Gastrocnemius medialis (tissue), 4 donors: ENCODE results near the gene PHIP. TPM values are rescaled to one million over a fixed set of nuclear protein-coding genes. Genes with fewer than 3 reads are reported as not detected.

Experiments
- ATAC-seq, 2 donors: fragments of 150-250 bp; one replicate each; pipeline ENCODE4 v1.9.1; 2016
- DNase-seq, 2 donors: peaks; one replicate each; pipeline ENCODE4 v3.0.0-alpha.2; 2019
- H3K27ac ChIP-seq, 4 donors: fragments of 200-600 bp; sonication (generic); 1 replicate in 1 of 4; 2 replicates in 3 of 4; pipeline ENCODE4 v1.5.1; 2016 to 2018; ENCODE audit warnings: mild to moderate bottlenecking in 2 of 4, moderate library complexity in 1 of 4
- H3K27me3 ChIP-seq, 3 donors: fragments of 200-600 bp; sonication (generic) in 2 of 3; 1 replicate in 1 of 3; 2 replicates in 2 of 3; pipeline versions ENCODE4 v1.5.1 to v1.6.0; 2016 to 2019; ENCODE audit warnings: mild to moderate bottlenecking in 1 of 3, moderate library complexity in 1 of 3
- H3K36me3 ChIP-seq, 2 donors: fragments of 200-600 bp; sonication (generic) in 1 of 2; one replicate each; pipeline ENCODE4 v1.5.1; 2017 to 2018
- H3K4me1 ChIP-seq, 2 donors: fragments of 200-600 bp; sonication (generic) in 1 of 2; one replicate each; pipeline ENCODE4 v1.5.1; 2016 to 2017; ENCODE audit warnings: mild to moderate bottlenecking in 2 of 2
- H3K4me3 ChIP-seq, 4 donors: fragments of 200-600 bp; sonication (generic) in 3 of 4; 1 replicate in 1 of 4; 2 replicates in 3 of 4; pipeline ENCODE4 v1.5.1; 2016 to 2019; ENCODE audit warnings: mild to moderate bottlenecking in 2 of 4
- H3K9me3 ChIP-seq, 3 donors: fragments of 200-600 bp; sonication (generic) in 2 of 3; 1 replicate in 1 of 3; 2 replicates in 2 of 3; pipeline ENCODE4 v1.5.1; 2016 to 2019
- CTCF ChIP-seq, 5 experiments: fragments of 450-650 bp in 3 of 5; fragments of 200-600 bp in 2 of 5; sonication (generic) in 2 of 5; IDR thresholded peaks in 4 of 5; conservative IDR thresholded peaks in 1 of 5; 1 replicate in 4 of 5; 2 replicates in 1 of 5; pipeline ENCODE4 v1.5.1; 2016 to 2019; ENCODE audit warnings: antibody characterized with exemption in 5 of 5, mild to moderate bottlenecking in 3 of 5, moderate library complexity in 3 of 5
- POLR2A ChIP-seq, 2 donors: fragments of 450-650 bp; IDR thresholded peaks; one replicate each; pipeline ENCODE4 v1.6.1; 2017; ENCODE audit warnings: antibody characterized with exemption in 2 of 2, mild to moderate bottlenecking in 2 of 2, moderate library complexity in 2 of 2
- in situ Hi-C, 4 donors: fragments of 200-750 bp; cut with MboI; loops; one replicate each; pipeline versions ENCODE4 v1.15.0 to v1.8.0; 2017; ENCODE audit warnings: low sequenced_read_pairs in 4 of 4
- intact Hi-C: fragments of 100-400 bp; cut with DNase I; formaldehyde crosslinking; loops from one replicate; pipeline ENCODE4 v1.15.1; 2023; ENCODE audit warnings: low total_unique reads
- total RNA-seq, 4 donors: library from RNA; depleted of rRNA; stranded (reverse); fragments of >200 nt; gene quantifications; one replicate each; pipeline versions ENCODE4 v1.1.0 to v1.2.3, GENCODE V29; 2016

The PHIP gene
- total RNA-seq, 4 donors from 2014 or later, result 10.9 to 25.1 (median 16.6) TPM

- Histone ChIP-seq H3K27ac (no peak overlapping the region), H3K36me3 (peaks cover 0 to 44% of the 10 kb centered on the region in 2 donors), H3K4me1 (no peaks in the 10 kb centered on the region), H3K4me3 (no peak overlapping the region), H3K9me3 (no peaks in the 10 kb centered on the region), H3K27me3 (no peaks in the 10 kb centered on the region)
- intact Hi-C loops (no loop called here), in situ Hi-C loops (no loop called here)
- TF ChIP-seq POLR2A (IDR thresholded peaks at IDR 0.05), result no peak
- TF ChIP-seq CTCF (IDR thresholded peaks at IDR 0.05 in 4 of 5, conservative IDR thresholded peaks at IDR 0.05 in 1 of 5), result no peak
- DNase-seq (no peak), ATAC-seq (no peak)
These were observed 73.0 kb downstream of the PHIP start for GRCh38 chr6:79005024-79005423.

- no peak for TF ChIP-seq CTCF (IDR thresholded peaks at IDR 0.05 in 4 of 5, conservative IDR thresholded peaks at IDR 0.05 in 1 of 5)
- TF ChIP-seq POLR2A (IDR thresholded peaks at IDR 0.05), result no peak
- DNase-seq (no peak), ATAC-seq (no peak)
- no peak overlapping the region for H3K4me3 ChIP-seq
- peaks cover 0 to 47% of the 10 kb centered on the region in 2 donors for H3K36me3 ChIP-seq
- H3K27ac ChIP-seq, result no peak overlapping the region
- H3K9me3 ChIP-seq, result no peaks in the 10 kb centered on the region
- in situ Hi-C loops, result no loop called here
- intact Hi-C loops, result loop anchor here (5.0 kb wide), 1 partner anchor 42 kb away; no protein-coding TSS in a partner anchor
- no peaks in the 10 kb centered on the region for H3K27me3 ChIP-seq
- H3K4me1 ChIP-seq, result no peaks in the 10 kb centered on the region
These were observed 73.8 kb downstream of the PHIP start for GRCh38 chr6:79004239-79004638.

GRCh38 chr6:79001415-79001814 lies 76.6 kb downstream of the PHIP start:
- DNase-seq (no peak), ATAC-seq (no peak)
- Histone ChIP-seq H3K36me3 (peaks cover 0 to 73% of the 10 kb centered on the region in 2 donors), H3K27ac (no peak overlapping the region), H3K4me3 (no peak overlapping the region), H3K27me3 (no peaks in the 10 kb centered on the region), H3K4me1 (no peaks in the 10 kb centered on the region), H3K9me3 (no peaks in the 10 kb centered on the region)
- TF ChIP-seq POLR2A (IDR thresholded peaks at IDR 0.05) (no peak), CTCF (IDR thresholded peaks at IDR 0.05 in 4 of 5, conservative IDR thresholded peaks at IDR 0.05 in 1 of 5) (no peak)
- intact Hi-C loops, result loop anchor here (5.0 kb wide), 1 partner anchor 39 kb away; no protein-coding TSS in a partner anchor
- in situ Hi-C loops, result no loop called here

- Histone ChIP-seq H3K36me3 (peaks cover 0 to 89% of the 10 kb centered on the region in 2 donors), H3K4me1 (no peaks in the 10 kb centered on the region), H3K9me3 (no peaks in the 10 kb centered on the region), H3K4me3 (no peak overlapping the region), H3K27me3 (no peaks in the 10 kb centered on the region), H3K27ac (no peak overlapping the region)
- TF ChIP-seq POLR2A (IDR thresholded peaks at IDR 0.05), result no peak
- no peak for TF ChIP-seq CTCF (IDR thresholded peaks at IDR 0.05 in 4 of 5, conservative IDR thresholded peaks at IDR 0.05 in 1 of 5)
- DNase-seq (no peak), ATAC-seq (no peak)
- in situ Hi-C loops (no loop called here), intact Hi-C loops (loop anchor here (5.0 kb wide), 1 partner anchor 37 kb away; no protein-coding TSS in a partner anchor)
These were observed 78.3 kb downstream of the PHIP start for GRCh38 chr6:78999737-79000136.

- peaks cover 6 to 86% of the 10 kb centered on the region in 2 donors for H3K36me3 ChIP-seq
- TF ChIP-seq CTCF (IDR thresholded peaks at IDR 0.05 in 4 of 5, conservative IDR thresholded peaks at IDR 0.05 in 1 of 5), result no peak
- no peak for TF ChIP-seq POLR2A (IDR thresholded peaks at IDR 0.05)
- ATAC-seq, result no peak
- H3K4me1 ChIP-seq, result no peaks in the 10 kb centered on the region
- no peaks in the 10 kb centered on the region for H3K9me3 ChIP-seq
- H3K4me3 ChIP-seq, result no peak overlapping the region
- H3K27me3 ChIP-seq, result no peaks in the 10 kb centered on the region
- in situ Hi-C loops (no loop called here), intact Hi-C loops (no loop called here)
- no peak overlapping the region for H3K27ac ChIP-seq
- DNase-seq, result no peak
These were observed 82.1 kb downstream of the PHIP start for GRCh38 chr6:78995946-78996345.
